Sigmoid colon (tissue), 7 donors: ENCODE results near the gene TRIP11. TPM values are rescaled to one million over a fixed set of nuclear protein-coding genes. Genes with fewer than 3 reads are reported as not detected.

Source experiments
- DNase-seq: peaks from one replicate; pipeline ENCODE4 v3.0.0-alpha.2; 2019
- H3K27ac ChIP-seq, 4 donors: fragments of 200-600 bp; sonication (generic); one replicate each; pipeline ENCODE4 v1.5.1; 2016 to 2019; ENCODE audit warnings: mild to moderate bottlenecking in 1 of 4
- H3K27me3 ChIP-seq, 3 donors: fragments of 200-600 bp; sonication (generic); one replicate each; pipeline ENCODE4 v1.5.1; 2019; ENCODE audit warnings: mild to moderate bottlenecking in 1 of 3
- H3K36me3 ChIP-seq, 4 donors: fragments of 200-600 bp; sonication (generic); one replicate each; pipeline ENCODE4 v1.5.1; 2016 to 2019
- H3K4me1 ChIP-seq, 4 donors: fragments of 200-600 bp; sonication (generic); one replicate each; pipeline ENCODE4 v1.5.1; 2017 to 2019
- H3K4me3 ChIP-seq, 4 donors: fragments of 200-600 bp; sonication (generic); one replicate each; pipeline ENCODE4 v1.5.1; 2017 to 2019; ENCODE audit warnings: mild to moderate bottlenecking in 2 of 4, moderate library complexity in 1 of 4
- H3K9me3 ChIP-seq, 4 donors: fragments of 200-600 bp in 3 of 4; sonication (generic) in 3 of 4; one replicate each; pipeline versions ENCODE4 v1.5.1 to v1.6.1; 2013 to 2019
- EP300 ChIP-seq, 4 donors: sonication (generic); formaldehyde crosslinking; IDR thresholded peaks; one replicate each; pipeline ENCODE4 v1.6.1; 2017; ENCODE audit warnings: antibody characterized with exemption in 4 of 4
- POLR2A ChIP-seq, 2 donors: fragments of 450-650 bp; IDR thresholded peaks; one replicate each; pipeline ENCODE4 v1.6.1; 2016; ENCODE audit warnings: antibody characterized with exemption in 2 of 2, mild to moderate bottlenecking in 2 of 2, moderate library complexity in 2 of 2
- POLR2AphosphoS5 ChIP-seq, 4 donors: sonication (generic); formaldehyde crosslinking; IDR thresholded peaks; one replicate each; pipeline ENCODE4 v1.6.1; 2017; ENCODE audit warnings: antibody characterized with exemption in 4 of 4
- WGBS, 2 donors: extraction: QIAGEN DNeasy Blood & Tissue Kit; methylation state at CpG; one replicate each; pipeline ENCODE4 v1.1.7; 2013; 5-methylcytosine and 5-hydroxymethylcytosine counted together
- intact Hi-C: fragments of 100-400 bp; cut with DNase I; formaldehyde crosslinking; loops from one replicate; pipeline ENCODE4 v1.15.1; 2023
- polyA plus RNA-seq, 3 donors: library from polyadenylated mRNA; stranded (reverse); fragments of 200-250 nt; gene quantifications; one replicate each; pipeline ENCODE4 v1.2.3, GENCODE V29; 2013
- total RNA-seq, 4 donors: library from RNA; depleted of rRNA; stranded (reverse); fragments of >200 nt; gene quantifications; one replicate each; pipeline ENCODE4 v1.1.0, GENCODE V29; 2016
- TF ChIP-seq, protein P1 (sequence below), 4 experiments: fragments of 450-650 bp in 3 of 4; fragments of 200-600 bp in 1 of 4; IDR thresholded peaks; one replicate each; pipeline ENCODE4 v1.5.1; 2016 to 2019; ENCODE audit warnings: antibody characterized with exemption in 4 of 4, mild to moderate bottlenecking in 3 of 4, moderate library complexity in 2 of 4
- donor health status: healthy with polysubstance abuse.
- donor health status: Bipolar disorder and iron deficiency.
- donor health status: healthy.

Gene TRIP11
- total and polyA plus RNA-seq, 7 donors = 2.3 to 35.5 (median 21.3) TPM

DNA sequence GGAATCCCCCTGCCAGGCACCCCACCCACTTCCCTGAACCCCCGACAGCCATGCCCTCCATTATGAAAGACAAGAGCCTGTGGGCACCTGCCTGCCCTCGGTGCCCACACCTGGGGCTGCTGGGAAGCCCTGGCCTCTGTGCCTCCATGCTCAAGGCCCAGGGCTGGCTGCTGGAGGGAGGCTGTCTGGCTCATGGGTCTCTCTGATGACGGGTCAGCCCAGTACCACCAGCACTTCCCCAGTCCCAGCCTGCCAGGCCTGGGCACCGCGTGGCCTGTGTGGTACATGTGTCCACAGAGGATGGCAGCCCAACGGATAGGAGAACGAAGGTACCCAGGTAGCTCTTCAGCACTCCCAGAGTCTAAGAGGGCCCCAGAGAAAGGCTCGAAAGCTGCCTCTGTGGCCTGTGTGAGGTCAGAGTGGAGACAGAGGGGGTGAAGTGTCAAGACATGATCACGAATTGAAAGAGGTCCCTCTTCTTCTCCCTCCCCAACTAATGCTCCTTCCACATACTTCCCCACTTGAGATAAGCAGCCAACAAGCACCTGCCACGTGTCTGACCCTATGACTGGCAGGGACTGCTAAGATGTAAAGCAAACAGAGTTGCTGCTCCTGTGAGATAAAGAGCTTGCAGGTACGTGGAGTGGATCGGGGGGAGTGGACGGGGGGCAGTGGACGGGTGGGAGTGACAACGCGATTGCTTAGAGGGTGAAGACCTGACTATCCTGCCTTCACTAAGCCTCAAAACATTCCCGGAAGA is 113.5 kb downstream of the TRIP11 start:
- Histone ChIP-seq H3K36me3 (no peaks in the 10 kb centered on the region), H3K27ac (no peak overlapping the region), H3K4me1 (peaks cover 0 to 39% (median 7%) of the 10 kb centered on the region in 4 donors), H3K9me3 (no peaks in the 10 kb centered on the region), H3K27me3 (no peaks in the 10 kb centered on the region), H3K4me3 (no peak overlapping the region)
- intact Hi-C loops = no loop called here
- TF ChIP-seq EP300 (IDR thresholded peaks at IDR 0.05) (no peak), POLR2AphosphoS5 (IDR thresholded peaks at IDR 0.05) (no peak)
- TF ChIP-seq, protein P1, sequence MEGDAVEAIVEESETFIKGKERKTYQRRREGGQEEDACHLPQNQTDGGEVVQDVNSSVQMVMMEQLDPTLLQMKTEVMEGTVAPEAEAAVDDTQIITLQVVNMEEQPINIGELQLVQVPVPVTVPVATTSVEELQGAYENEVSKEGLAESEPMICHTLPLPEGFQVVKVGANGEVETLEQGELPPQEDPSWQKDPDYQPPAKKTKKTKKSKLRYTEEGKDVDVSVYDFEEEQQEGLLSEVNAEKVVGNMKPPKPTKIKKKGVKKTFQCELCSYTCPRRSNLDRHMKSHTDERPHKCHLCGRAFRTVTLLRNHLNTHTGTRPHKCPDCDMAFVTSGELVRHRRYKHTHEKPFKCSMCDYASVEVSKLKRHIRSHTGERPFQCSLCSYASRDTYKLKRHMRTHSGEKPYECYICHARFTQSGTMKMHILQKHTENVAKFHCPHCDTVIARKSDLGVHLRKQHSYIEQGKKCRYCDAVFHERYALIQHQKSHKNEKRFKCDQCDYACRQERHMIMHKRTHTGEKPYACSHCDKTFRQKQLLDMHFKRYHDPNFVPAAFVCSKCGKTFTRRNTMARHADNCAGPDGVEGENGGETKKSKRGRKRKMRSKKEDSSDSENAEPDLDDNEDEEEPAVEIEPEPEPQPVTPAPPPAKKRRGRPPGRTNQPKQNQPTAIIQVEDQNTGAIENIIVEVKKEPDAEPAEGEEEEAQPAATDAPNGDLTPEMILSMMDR (IDR thresholded peaks at IDR 0.05) = no peak
- WGBS, 2 donors = 84 to 86% methylated on average over 17 of the region's 17 CpGs
- DNase-seq = peak; percentile 26

DNA sequence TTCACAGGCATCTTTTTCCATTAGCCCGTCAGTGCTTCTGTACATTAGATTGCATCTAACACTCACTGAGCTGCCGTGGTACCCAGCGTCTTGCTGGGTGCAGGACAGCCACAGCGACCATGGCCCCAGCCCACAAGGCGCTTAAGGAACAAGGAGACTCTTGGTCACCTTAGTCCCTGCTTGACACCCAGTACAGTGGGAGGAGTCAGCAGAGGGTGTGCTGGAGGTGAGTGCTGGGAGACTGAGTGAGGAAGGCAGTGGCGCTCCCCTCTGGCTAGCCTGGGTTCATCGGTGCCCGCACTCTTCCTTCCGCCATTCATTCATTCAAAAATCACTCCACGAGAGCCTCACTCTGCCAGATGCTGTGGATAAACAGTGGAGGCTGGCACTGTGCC is 114.1 kb downstream of the TRIP11 start:
- Histone ChIP-seq H3K36me3 (no peaks in the 10 kb centered on the region), H3K27me3 (no peaks in the 10 kb centered on the region), H3K4me1 (peaks cover 0 to 41% (median 7%) of the 10 kb centered on the region in 4 donors), H3K9me3 (no peaks in the 10 kb centered on the region), H3K27ac (peak overlapping the region in 3 of 4 donors; percentile 5 to 39 (median 20)), H3K4me3 (no peak overlapping the region)
- DNase-seq = peak; percentile 58
- WGBS, 2 donors = 93 to 95% methylated on average over 10 of the region's 10 CpGs
- TF ChIP-seq, protein P1 (IDR thresholded peaks at IDR 0.05) = no peak
- TF ChIP-seq POLR2A (IDR thresholded peaks at IDR 0.05) = no peak
- no peak for TF ChIP-seq EP300 (IDR thresholded peaks at IDR 0.05)
- TF ChIP-seq POLR2AphosphoS5 (IDR thresholded peaks at IDR 0.05) = no peak
- intact Hi-C loops = no loop called here

DNA sequence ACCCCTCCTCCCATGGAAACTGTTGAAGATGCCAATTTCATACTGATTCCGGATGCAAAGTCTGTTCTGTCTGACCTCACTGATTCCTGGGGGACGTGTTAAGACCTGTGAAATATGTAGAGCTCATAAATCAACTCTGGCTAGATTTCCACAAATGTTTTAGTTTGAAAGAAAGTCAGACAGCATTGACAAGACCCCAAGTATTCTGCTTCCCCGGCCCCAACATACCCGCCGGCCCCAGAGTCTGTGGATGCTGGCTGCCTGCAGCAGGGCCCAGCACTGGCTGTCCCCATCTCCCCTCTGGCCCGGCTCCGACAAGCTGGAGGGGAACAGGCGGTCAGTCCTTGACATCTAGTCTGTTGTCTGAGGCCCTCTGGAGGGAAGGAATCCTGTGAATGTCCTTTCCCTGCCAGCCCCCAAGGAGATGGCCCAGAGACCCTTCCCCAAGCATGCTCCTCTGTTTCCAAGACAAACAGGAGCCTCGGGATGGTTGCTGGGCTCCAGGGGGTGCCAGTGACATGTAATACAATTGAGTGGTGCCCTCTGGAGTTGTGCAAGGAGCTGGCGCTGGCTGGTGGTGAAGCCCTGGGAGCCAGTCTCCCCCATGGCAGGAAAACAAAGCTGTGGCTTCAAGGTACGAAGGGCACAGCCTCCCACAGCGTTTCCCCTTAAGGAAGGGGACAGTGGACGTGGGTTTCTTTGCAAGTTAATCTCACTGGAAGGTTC is 114.7 kb downstream of the TRIP11 start:
- TF ChIP-seq, protein P1 (IDR thresholded peaks at IDR 0.05) = no peak
- TF ChIP-seq POLR2A (IDR thresholded peaks at IDR 0.05) = no peak
- Histone ChIP-seq H3K27me3 (no peaks in the 10 kb centered on the region), H3K9me3 (no peaks in the 10 kb centered on the region), H3K36me3 (no peaks in the 10 kb centered on the region), H3K4me1 (peaks cover 0 to 41% (median 11%) of the 10 kb centered on the region in 4 donors), H3K4me3 (no peak overlapping the region), H3K27ac (peak overlapping the region; percentile 5 to 39 (median 18))
- intact Hi-C loops = no loop called here
- DNase-seq = peak; percentile 66
- WGBS, 2 donors = 77 to 78% methylated on average over 13 of the region's 13 CpGs

DNA sequence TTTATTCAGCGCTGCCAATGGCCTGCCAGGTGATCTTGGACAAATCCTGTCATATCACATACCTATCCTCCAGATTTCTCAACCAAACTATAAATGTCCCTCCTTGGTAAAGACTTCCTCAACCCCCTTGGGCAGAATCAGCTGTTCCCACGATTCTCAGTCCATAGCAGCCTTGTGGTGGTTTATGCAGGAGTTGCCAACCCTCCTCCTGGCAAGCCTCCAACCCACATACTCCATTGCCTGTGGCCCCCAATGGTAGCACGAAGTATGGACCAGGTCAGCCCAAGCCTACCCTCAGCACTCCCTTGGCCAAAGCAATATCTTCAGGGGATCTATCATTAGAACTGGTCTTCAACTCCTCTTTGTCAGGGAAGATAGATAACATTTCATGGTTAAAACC is 119.3 kb downstream of the TRIP11 start:
- H3K9me3 ChIP-seq = no peaks in the 10 kb centered on the region
- H3K27ac ChIP-seq = peak overlapping the region in 2 of 4 donors; percentile 70 to 75
- H3K4me1 ChIP-seq = peaks cover 0 to 42% (median 30%) of the 10 kb centered on the region in 4 donors
- 75% methylated on average over 3 of the region's 3 CpGs for WGBS, 2 donors
- TF ChIP-seq POLR2A (IDR thresholded peaks at IDR 0.05) = no peak
- TF ChIP-seq POLR2AphosphoS5 (IDR thresholded peaks at IDR 0.05) = no peak
- TF ChIP-seq, protein P1 (IDR thresholded peaks at IDR 0.05) = no peak
- TF ChIP-seq EP300 (IDR thresholded peaks at IDR 0.05) = no peak
- no peaks in the 10 kb centered on the region for H3K36me3 ChIP-seq
- intact Hi-C loops = no loop called here
- H3K27me3 ChIP-seq = no peaks in the 10 kb centered on the region
- H3K4me3 ChIP-seq = no peak overlapping the region
- peak; percentile 61 for DNase-seq
